GM12878 (cell line): ENCODE measurements around the gene PSG2. TPM values are rescaled to one million over a fixed set of nuclear protein-coding genes. Genes with fewer than 3 reads are reported as not detected.
"Not testable (repeated sequence)": the region's sequence is repeated elsewhere in the genome, so short reads cannot be mapped to it uniquely, and the experiment has no call there.

ENCODE experiments used
- ATAC-seq: fragments of 200-7000 bp; cut with Tn5 transposase; 3 replicates; pipeline ENCODE4 v1.9.1; 2020; ENCODE audit warnings: mild to moderate bottlenecking, moderate library complexity
- BruUV-seq: library from RNA; stranded (reverse); fragments of 400-500 nt; replicated peaks from 2 replicates; lab custom pipeline; 2021; lab: Mats Ljungman, UMichigan
- CTCF ChIA-PET: fragments of 300-600 bp; sonication (Branson Sonifier 250); formaldehyde crosslinking; extraction: SDS; loops from one replicate; lab custom pipeline; 2021; ENCODE audit warnings: inconsistent platforms; lab: Yijun Ruan, JAX
- POLR2A ChIA-PET: fragments of 350-600 bp; formaldehyde crosslinking; extraction: SDS; loops from one replicate; lab custom pipeline; 2021; ENCODE audit warnings: inconsistent platforms; lab: Charles Lee
- RAD21 ChIA-PET: fragments of 300-600 bp; sonication (Branson Sonifier 250); formaldehyde crosslinking; loops from one replicate; lab custom pipeline; 2023; ENCODE audit warnings: antibody characterized with exemption; ENCODE audit not compliant: unreplicated experiment; lab: Charles Lee
- SMC1A ChIA-PET: fragments of 300-600 bp; sonication (Branson Sonifier 250); formaldehyde crosslinking; loops from one replicate; lab custom pipeline; 2023; ENCODE audit not compliant: unreplicated experiment, uncharacterized antibody; lab: Charles Lee
- DNase-seq: peaks from one replicate; pipeline ENCODE4 v3.0.0-alpha.2; 2011; ENCODE audit warnings: low read depth, low spot score
- FAIRE-seq: peaks from 3 replicates; lab custom pipeline; 2011; peaks lifted over from hg19 to GRCh38; lab: Jason Lieb, UNC
- H2AFZ ChIP-seq: 2 replicates; pipeline ENCODE4 v1.6.0; 2011; ENCODE audit warnings: low read depth, low read length, control low read depth; ENCODE audit not compliant: control insufficient read depth
- H3K27ac ChIP-seq: 2 replicates; pipeline ENCODE4 v1.5.1; 2011; ENCODE audit warnings: control low read depth; ENCODE audit not compliant: control insufficient read depth, insufficient read depth
- H3K27me3 ChIP-seq, 2 experiments: replicated peaks in 1 of 2; 2 replicates each; pipeline versions ENCODE4 v1.6.0 to v1.6.1; 2011; ENCODE audit warnings: low read length in 1 of 2; ENCODE audit not compliant: control insufficient read depth in 2 of 2, insufficient read depth in 2 of 2
- H3K36me3 ChIP-seq, 2 experiments: 2 replicates each; pipeline ENCODE4 v1.5.1; 2011; ENCODE audit warnings: low read length in 1 of 2; ENCODE audit not compliant: control insufficient read depth in 2 of 2, insufficient read depth in 2 of 2
- H3K4me1 ChIP-seq: 2 replicates; pipeline ENCODE4 v1.6.1; 2011; ENCODE audit warnings: mild to moderate bottlenecking, low read length, moderate library complexity, mixed read lengths; ENCODE audit not compliant: control insufficient read depth, insufficient read depth
- H3K4me2 ChIP-seq: 2 replicates; pipeline ENCODE4 v1.6.0; 2011; ENCODE audit warnings: control low read depth; ENCODE audit not compliant: control insufficient read depth, insufficient read depth
- H3K4me3 ChIP-seq: fragments of 200-600 bp; sonication (generic); 2 replicates; pipeline ENCODE4 v1.5.1; 2016
- H3K79me2 ChIP-seq: 2 replicates; pipeline ENCODE4 v1.6.0; 2011; ENCODE audit warnings: low read length; ENCODE audit not compliant: control insufficient read depth, insufficient read depth
- H3K9ac ChIP-seq: 2 replicates; pipeline ENCODE4 v1.8.0; 2011; ENCODE audit warnings: low read length, control low read depth, mixed read lengths; ENCODE audit not compliant: control insufficient read depth, insufficient read depth
- H3K9me3 ChIP-seq: replicated peaks from 3 replicates; pipeline ENCODE4 v1.5.1; 2011; ENCODE audit warnings: mild to moderate bottlenecking, low read length; ENCODE audit not compliant: control insufficient read depth, insufficient read depth
- H4K20me1 ChIP-seq: 2 replicates; pipeline ENCODE4 v1.6.0; 2011; ENCODE audit not compliant: control insufficient read depth, insufficient read depth
- BMI1 ChIP-seq: fragments of 450-650 bp; IDR thresholded peaks from 2 replicates; pipeline ENCODE4 v1.6.1; 2016; ENCODE audit warnings: mild to moderate bottlenecking, moderate library complexity, borderline replicate concordance
- CBX5 ChIP-seq: sonication (generic); IDR thresholded peaks from 2 replicates; pipeline ENCODE4 v1.6.1; 2016; ENCODE audit warnings: low read depth, moderate library complexity, mild to moderate bottlenecking, inconsistent platforms
- CEBPB ChIP-seq, 2 experiments: fragments of 150-350 bp in 1 of 2; IDR thresholded peaks; 2 replicates each; pipeline ENCODE4 v1.6.1; 2012 to 2014; ENCODE audit warnings: low read depth in 2 of 2, low read length in 2 of 2, borderline replicate concordance in 1 of 2, inconsistent platforms in 1 of 2
- CREB1 ChIP-seq: IDR thresholded peaks from 2 replicates; pipeline ENCODE4 v1.6.1; 2012; ENCODE audit warnings: low read depth, mild to moderate bottlenecking, inconsistent platforms
- MEF2A ChIP-seq: IDR thresholded peaks from 2 replicates; pipeline ENCODE4 v1.6.1; 2011; ENCODE audit warnings: low read depth, mild to moderate bottlenecking, low read length, moderate library complexity; ENCODE audit not compliant: insufficient read depth
- RAD21 ChIP-seq: IDR thresholded peaks from 2 replicates; pipeline ENCODE4 v1.6.1; 2011; ENCODE audit warnings: mild to moderate bottlenecking, low read depth, low read length, moderate library complexity; ENCODE audit not compliant: insufficient read depth
- SKIL ChIP-seq: fragments of 450-650 bp; IDR thresholded peaks from 2 replicates; pipeline ENCODE4 v1.6.1; 2017; ENCODE audit warnings: mild to moderate bottlenecking, low read depth, inconsistent platforms; ENCODE audit not compliant: poor library complexity, severe bottlenecking
- SMAD1 ChIP-seq: fragments of 450-650 bp; IDR thresholded peaks from 2 replicates; pipeline ENCODE4 v1.6.1; 2018; ENCODE audit warnings: mild to moderate bottlenecking, low read depth; ENCODE audit not compliant: partially characterized antibody
- STAT3 ChIP-seq: IDR thresholded peaks from 2 replicates; pipeline ENCODE4 v1.6.1; 2011; ENCODE audit warnings: low read depth, low read length, improper control_type of control experiment
- SUPT20H ChIP-seq: IDR thresholded peaks from 2 replicates; pipeline ENCODE4 v1.6.1; 2011; ENCODE audit warnings: low read depth, mild to moderate bottlenecking, low read length, moderate library complexity, borderline replicate concordance; ENCODE audit not compliant: control insufficient read depth
- ZNF24 ChIP-seq: fragments of 450-650 bp; IDR thresholded peaks from 2 replicates; pipeline ENCODE4 v1.6.1; 2017; ENCODE audit warnings: antibody characterized with exemption, mild to moderate bottlenecking
- ZNF622 ChIP-seq: fragments of 450-650 bp; IDR thresholded peaks from 2 replicates; pipeline ENCODE4 v1.6.1; 2017; ENCODE audit warnings: mild to moderate bottlenecking, inconsistent platforms
- WGBS: methylation state at CpG from one replicate; pipeline ENCODE4 v1.1.6; 2016; ENCODE audit warnings: low lambda C conversion rate; ENCODE audit not compliant: insufficient replicate concordance, insufficient coverage; ENCODE audit errors: missing lambda C conversion rate; 5-methylcytosine and 5-hydroxymethylcytosine counted together
- in situ Hi-C: fragments of 300-500 bp; cut with MboI; formaldehyde crosslinking; loops from 9 replicates; pipeline ENCODE4 v1.14.3; 2018; ENCODE audit warnings: mixed read lengths
- intact Hi-C: fragments of 100-400 bp; cut with micrococcal nuclease; formaldehyde crosslinking; loops from one replicate; pipeline ENCODE4 v1.14.2; 2022; ENCODE audit not compliant: unreplicated experiment
- polyA plus RNA-seq, 11 experiments: library from polyadenylated mRNA; depleted of rRNA in 4 of 11; unstranded in 6 of 11; stranded (reverse) in 5 of 11; fragments of >200 nt; fragmentation: Nextera tagmentation in 4 of 11; fragmentation: Illumina TruSeq in 1 of 11; extraction: Ambion mirVana in 4 of 11; extraction: Trizol in 1 of 11; gene quantifications; 1 replicate in 1 of 11; 2 replicates in 10 of 11; pipeline versions ENCODE4 v1.2.1 to v1.2.3, GENCODE V29; 2011 to 2016; ENCODE audit warnings: inconsistent platforms in 2 of 11, missing spikeins in 2 of 11, low read depth in 1 of 11
- total RNA-seq, 4 experiments: library from RNA; depleted of rRNA in 3 of 4; stranded (reverse); fragments of >200 nt in 3 of 4; fragmentation: Illumina TruSeq in 1 of 4; extraction: Trizol in 1 of 4; gene quantifications; 2 replicates each; pipeline versions ENCODE4 v1.2.1 to v1.2.3, GENCODE V29; 2013 to 2021
- TF ChIP-seq, protein P1 (sequence below): fragments of 450-650 bp; IDR thresholded peaks from 2 replicates; pipeline ENCODE4 v1.6.1; 2014; ENCODE audit warnings: mild to moderate bottlenecking

Gene PSG2
- total and polyA plus RNA-seq, 10 of the 15 experiments (the other 5 are each of a cell fraction or from before 2014, with no cell fraction given): not detected

- ChIA-PET POLR2A (no interaction called here), RAD21 (no interaction called here), CTCF (no interaction called here), SMC1A (no interaction called here)
- intact Hi-C loops (no loop called here), in situ Hi-C loops (no loop called here)
- H3K9ac ChIP-seq: no peak overlapping the region
- no peak for DNase-seq
- H3K4me1 ChIP-seq: no peaks in the 10 kb centered on the region
- WGBS: 0% methylated on average over 2 of the region's 2 CpGs
- H3K27ac ChIP-seq: no peak overlapping the region
- no peak for ATAC-seq
- H3K79me2 ChIP-seq: no peaks in the 10 kb centered on the region
- no peaks in the 10 kb centered on the region for H3K9me3 ChIP-seq
- H4K20me1 ChIP-seq: no peaks in the 10 kb centered on the region
- no peak overlapping the region for H3K4me2 ChIP-seq
- H3K36me3 ChIP-seq: no peaks in the 10 kb centered on the region
- TF ChIP-seq CREB1 (no peak), SMAD1 (no peak), MEF2A (no peak), SUPT20H (no peak), CBX5 (no peak), RAD21 (no peak), BMI1 (no peak), STAT3 (no peak), CEBPB (IDR thresholded peaks at IDR 0.05; ENCODE audit: borderline replicate concordance in 1 of 2, low read depth in 2 of 2, low read length in 2 of 2) (no peak), SKIL (no peak), ZNF24 (no peak), ZNF622 (no peak)
- TF ChIP-seq, protein P1, sequence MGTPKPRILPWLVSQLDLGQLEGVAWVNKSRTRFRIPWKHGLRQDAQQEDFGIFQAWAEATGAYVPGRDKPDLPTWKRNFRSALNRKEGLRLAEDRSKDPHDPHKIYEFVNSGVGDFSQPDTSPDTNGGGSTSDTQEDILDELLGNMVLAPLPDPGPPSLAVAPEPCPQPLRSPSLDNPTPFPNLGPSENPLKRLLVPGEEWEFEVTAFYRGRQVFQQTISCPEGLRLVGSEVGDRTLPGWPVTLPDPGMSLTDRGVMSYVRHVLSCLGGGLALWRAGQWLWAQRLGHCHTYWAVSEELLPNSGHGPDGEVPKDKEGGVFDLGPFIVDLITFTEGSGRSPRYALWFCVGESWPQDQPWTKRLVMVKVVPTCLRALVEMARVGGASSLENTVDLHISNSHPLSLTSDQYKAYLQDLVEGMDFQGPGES: no peak
- no peaks in the 10 kb centered on the region for H3K27me3 ChIP-seq
- BruUV-seq: no TSS peak
- no peak overlapping the region for H3K4me3 ChIP-seq
- FAIRE-seq: no peak
- H2AFZ ChIP-seq: no peak overlapping the region
Measured at GRCh38 chr19:43124360-43124759, 41.9 kb upstream of the PSG2 start.

DNA sequence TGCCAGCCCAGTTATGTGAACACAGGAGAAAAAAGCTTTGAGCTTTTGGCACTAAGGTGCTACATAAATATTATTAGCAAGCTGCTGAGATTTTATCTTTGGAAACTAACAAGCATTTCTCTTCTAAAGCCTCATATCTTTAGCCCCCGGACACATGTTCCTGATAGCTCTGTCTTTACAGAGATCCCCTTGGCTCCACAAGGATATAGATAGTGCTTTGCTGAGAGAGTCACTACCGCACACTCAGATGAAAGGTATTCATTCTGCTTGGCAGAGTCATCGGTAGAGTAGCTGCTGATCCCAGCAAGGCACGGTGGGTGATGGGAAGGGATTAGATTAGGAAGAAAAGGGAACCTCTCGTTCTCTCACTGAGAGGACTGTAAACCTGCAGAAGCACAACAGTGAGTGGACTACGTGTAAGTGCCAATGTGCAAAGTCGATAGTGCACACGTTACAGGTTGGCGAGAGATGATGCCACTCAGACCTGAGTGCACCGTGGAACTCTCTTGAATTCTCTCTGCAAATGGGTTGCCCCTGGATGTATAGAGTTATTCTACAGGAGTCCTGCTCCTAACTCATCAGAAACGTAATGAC lies 38.0 kb upstream of the PSG2 start:
- H3K36me3 ChIP-seq, H2AFZ ChIP-seq, H3K27ac ChIP-seq, FAIRE-seq, H3K4me2 ChIP-seq, ATAC-seq, H3K9ac ChIP-seq, H3K9me3 ChIP-seq, H3K4me3 ChIP-seq, BruUV-seq, H3K4me1 ChIP-seq, DNase-seq, H3K27me3 ChIP-seq, RAD21 ChIA-PET, SMC1A ChIA-PET, POLR2A ChIA-PET, in situ Hi-C loops, intact Hi-C loops, H4K20me1 ChIP-seq, H3K79me2 ChIP-seq: not testable (repeated sequence)
- 13% methylated on average over 11 of the region's 11 CpGs for WGBS
- CTCF ChIA-PET: interaction anchor here (0.6 kb wide), 1 partner anchor 56 kb away, joined by 3 read pairs; no protein-coding TSS in a partner anchor
